T-cell (primary cell): ENCODE data around the gene TMEM222. TPM values are rescaled to one million over a fixed set of nuclear protein-coding genes. Genes with fewer than 3 reads are reported as not detected.

ENCODE experiments used
- ATAC-seq, 4 experiments: fragments of 200-7000 bp in 3 of 4; fragments of 150-1000 bp in 1 of 4; cut with Tn5 transposase; replicated peaks in 1 of 4; 1 replicate in 3 of 4; 2 replicates in 1 of 4; pipeline ENCODE4 v1.10.0; 2021; ENCODE audit warnings: moderate library complexity in 3 of 4, mild to moderate bottlenecking in 2 of 4, moderate number of reproducible peaks in 1 of 4
- CTCF ChIA-PET, 2 donors: fragments of 300-600 bp; sonication (Branson Sonifier 250); formaldehyde crosslinking; loops; one replicate each; lab custom pipeline; 2022; ENCODE audit warnings: antibody characterized with exemption in 2 of 2; lab: Charles Lee
- POLR2A ChIA-PET, 2 donors: fragments of 300-600 bp; sonication (Branson Sonifier 250); formaldehyde crosslinking; loops; one replicate each; lab custom pipeline; 2022; ENCODE audit warnings: antibody characterized with exemption in 2 of 2; lab: Charles Lee
- DNase-seq, 35 experiments: peaks; one replicate each; pipeline versions ENCODE4 v3.0.0 to v3.0.0-alpha.2; 2013 to 2023
- H3K27ac ChIP-seq: one replicate; pipeline ENCODE4 v1.5.1; 2013; ENCODE audit warnings: low read length
- H3K27me3 ChIP-seq, 2 experiments: replicated peaks in 1 of 2; 1 replicate in 1 of 2; 2 replicates in 1 of 2; pipeline versions ENCODE4 v1.6.1 to v1.7.0; 2013; ENCODE audit warnings: low read length in 1 of 2, mixed read lengths in 1 of 2; ENCODE audit not compliant: control insufficient read depth in 2 of 2, insufficient read depth in 2 of 2; ENCODE audit errors: extremely low read depth in 1 of 2
- H3K36me3 ChIP-seq, 2 donors: 1 replicate in 1 of 2; 2 replicates in 1 of 2; pipeline versions ENCODE4 v1.6.1 to v1.7.0; 2013; ENCODE audit warnings: low read length in 1 of 2; ENCODE audit not compliant: control insufficient read depth in 2 of 2, insufficient read depth in 1 of 2; ENCODE audit errors: extremely low read depth in 1 of 2
- H3K4me1 ChIP-seq, 2 experiments: 1 replicate in 1 of 2; 2 replicates in 1 of 2; pipeline versions ENCODE4 v1.6.1 to v1.7.0; 2013; ENCODE audit warnings: low read length in 2 of 2, mixed read lengths in 1 of 2; ENCODE audit not compliant: insufficient read depth in 2 of 2, control insufficient read depth in 1 of 2; ENCODE audit errors: extremely low read depth in 1 of 2
- H3K4me3 ChIP-seq, 2 donors: 1 replicate in 1 of 2; 2 replicates in 1 of 2; pipeline versions ENCODE4 v1.5.1 to v1.7.0; 2013; ENCODE audit warnings: mild to moderate bottlenecking in 2 of 2, low read length in 1 of 2, moderate library complexity in 1 of 2; ENCODE audit not compliant: control insufficient read depth in 1 of 2; ENCODE audit errors: extremely low read depth in 1 of 2
- H3K9me3 ChIP-seq: 2 replicates; pipeline ENCODE4 v1.7.0; 2013
- H3K27ac Mint-ChIP-seq, 2 donors: one replicate each; pipeline ENCODE4 v1.8.0; 2020 to 2021; ENCODE audit warnings: mild to moderate bottlenecking in 2 of 2, mixed read lengths in 2 of 2
- H3K27me3 Mint-ChIP-seq, 2 donors: one replicate each; pipeline ENCODE4 v1.8.0; 2021 to 2022; ENCODE audit warnings: mixed read lengths in 2 of 2
- H3K36me3 Mint-ChIP-seq: one replicate; pipeline ENCODE4 v1.8.0; 2021; ENCODE audit warnings: mixed read lengths
- H3K4me1 Mint-ChIP-seq, 3 donors: one replicate each; pipeline ENCODE4 v1.8.0; 2020 to 2022; ENCODE audit warnings: mixed read lengths in 3 of 3, mild to moderate bottlenecking in 1 of 3
- H3K4me3 Mint-ChIP-seq, 3 donors: one replicate each; pipeline ENCODE4 v1.8.0; 2020 to 2022; ENCODE audit warnings: mild to moderate bottlenecking in 3 of 3, mixed read lengths in 3 of 3, moderate library complexity in 3 of 3
- H3K9me3 Mint-ChIP-seq, 3 donors: one replicate each; pipeline ENCODE4 v1.8.0; 2020 to 2022; ENCODE audit warnings: mixed read lengths in 3 of 3
- WGBS: methylation state at CpG from one replicate; pipeline ENCODE4 v1.1.5; 2013; ENCODE audit warnings: missing lambda C conversion rate; ENCODE audit not compliant: insufficient coverage; 5-methylcytosine and 5-hydroxymethylcytosine counted together
- total RNA-seq, 35 experiments: library from RNA in 6 of 35; stranded (reverse) in 6 of 35; fragments of 120-200 nt in 1 of 35; gene quantifications; one replicate each; pipeline versions ENCODE4 v1.2.1 to v1.2.4 and lab custom pipeline; 2013 to 2026

The TMEM222 gene
- total RNA-seq, 5 donors from 2014 or later (not counting 1 experiment from before 2014, with no cell fraction given), result 25.2 to 48.8 (median 43.7) TPM

DNA sequence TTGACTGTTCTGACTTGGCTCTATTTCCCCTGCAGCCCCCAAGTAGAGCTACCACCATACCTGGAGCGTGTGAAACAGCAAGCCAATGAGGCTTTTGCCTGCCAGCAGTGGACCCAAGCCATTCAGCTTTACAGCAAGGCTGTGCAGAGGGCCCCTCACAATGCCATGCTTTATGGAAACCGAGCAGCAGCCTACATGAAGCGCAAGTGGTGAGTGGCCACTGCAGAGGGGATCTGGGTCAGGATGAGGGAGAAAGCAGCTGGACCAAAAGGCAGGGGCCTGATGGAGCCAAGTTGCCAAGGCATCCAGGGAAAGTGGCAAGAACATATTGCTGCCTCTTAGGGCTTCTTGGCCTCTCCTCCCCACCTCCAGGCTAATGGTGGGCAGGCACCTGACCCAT, 24.1 kb upstream of the TMEM222 start:
- H3K27me3 Mint-ChIP-seq, result no peaks in the 10 kb centered on the region
- no peaks in the 10 kb centered on the region for H3K9me3 ChIP-seq
- peaks cover 0 to 8% of the 10 kb centered on the region in 2 experiments for H3K4me1 ChIP-seq
- H3K4me3 Mint-ChIP-seq, result no peak overlapping the region
- ATAC-seq (no peak), DNase-seq (no peak)
- H3K27ac ChIP-seq, result no peak overlapping the region
- peaks cover 0 to 5% (median 2%) of the 10 kb centered on the region in 3 donors for H3K4me1 Mint-ChIP-seq
- H3K27me3 ChIP-seq, result no peaks in the 10 kb centered on the region
- no peaks in the 10 kb centered on the region for H3K9me3 Mint-ChIP-seq
- peaks cover 33% of the 10 kb centered on the region for H3K36me3 Mint-ChIP-seq
- H3K4me3 ChIP-seq, result no peak overlapping the region
- H3K36me3 ChIP-seq, result peaks cover 14 to 83% of the 10 kb centered on the region in 2 donors
- no peak overlapping the region for H3K27ac Mint-ChIP-seq
- 97% methylated on average over 3 of the region's 3 CpGs for WGBS
- ChIA-PET CTCF (interaction anchor here (0.5 to 7.8 kb wide), 9 partner anchors 10 to 1268 kb away, joined by 3 to 44 read pairs (median 6); partner anchors contain the start of gene WASF2 (in 1 of the 2)), POLR2A (interaction anchor here in 1 of 2 donors (0.5 kb wide), 1 partner anchor 96 kb away, joined by 9 read pairs; no protein-coding TSS in a partner anchor)

DNA sequence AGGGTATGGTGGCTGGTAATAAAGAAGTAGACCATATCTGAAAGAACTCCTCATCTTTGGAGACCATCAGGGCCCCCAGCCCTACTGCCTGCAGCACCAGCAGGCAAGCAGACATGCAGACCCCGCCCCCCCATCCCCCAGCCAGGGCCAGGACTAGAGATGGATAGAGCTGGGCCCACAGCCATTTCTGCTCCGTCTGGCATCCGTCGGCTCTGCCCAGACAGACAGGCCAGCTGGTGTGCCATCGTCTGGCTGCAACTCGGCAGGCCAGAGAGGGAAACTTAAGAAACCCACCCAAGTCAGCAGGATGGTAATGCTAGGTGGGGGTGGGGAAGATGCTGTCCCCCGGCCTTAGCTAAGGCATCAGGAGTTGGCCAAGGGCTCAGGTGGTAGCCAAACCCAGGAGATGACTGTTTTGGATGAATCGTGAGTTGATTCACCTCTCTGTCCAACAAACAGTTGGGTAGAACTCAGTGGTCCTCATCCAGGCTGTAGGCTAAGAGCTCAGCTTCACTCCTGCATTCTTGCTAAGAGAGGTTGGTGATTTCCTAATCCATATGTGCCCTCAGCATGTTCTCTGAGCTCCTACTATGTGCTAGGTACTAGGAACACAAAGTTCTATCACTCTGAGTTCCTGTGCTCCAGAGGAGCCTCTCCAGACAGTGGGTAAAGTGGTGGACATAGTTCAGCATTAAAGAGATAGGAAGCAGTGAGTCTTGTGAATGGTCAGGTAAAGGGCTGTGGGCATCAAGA, 23.2 kb upstream of the TMEM222 start:
- ATAC-seq (no peak), DNase-seq (no peak)
- no peaks in the 10 kb centered on the region for H3K27me3 Mint-ChIP-seq

DNA sequence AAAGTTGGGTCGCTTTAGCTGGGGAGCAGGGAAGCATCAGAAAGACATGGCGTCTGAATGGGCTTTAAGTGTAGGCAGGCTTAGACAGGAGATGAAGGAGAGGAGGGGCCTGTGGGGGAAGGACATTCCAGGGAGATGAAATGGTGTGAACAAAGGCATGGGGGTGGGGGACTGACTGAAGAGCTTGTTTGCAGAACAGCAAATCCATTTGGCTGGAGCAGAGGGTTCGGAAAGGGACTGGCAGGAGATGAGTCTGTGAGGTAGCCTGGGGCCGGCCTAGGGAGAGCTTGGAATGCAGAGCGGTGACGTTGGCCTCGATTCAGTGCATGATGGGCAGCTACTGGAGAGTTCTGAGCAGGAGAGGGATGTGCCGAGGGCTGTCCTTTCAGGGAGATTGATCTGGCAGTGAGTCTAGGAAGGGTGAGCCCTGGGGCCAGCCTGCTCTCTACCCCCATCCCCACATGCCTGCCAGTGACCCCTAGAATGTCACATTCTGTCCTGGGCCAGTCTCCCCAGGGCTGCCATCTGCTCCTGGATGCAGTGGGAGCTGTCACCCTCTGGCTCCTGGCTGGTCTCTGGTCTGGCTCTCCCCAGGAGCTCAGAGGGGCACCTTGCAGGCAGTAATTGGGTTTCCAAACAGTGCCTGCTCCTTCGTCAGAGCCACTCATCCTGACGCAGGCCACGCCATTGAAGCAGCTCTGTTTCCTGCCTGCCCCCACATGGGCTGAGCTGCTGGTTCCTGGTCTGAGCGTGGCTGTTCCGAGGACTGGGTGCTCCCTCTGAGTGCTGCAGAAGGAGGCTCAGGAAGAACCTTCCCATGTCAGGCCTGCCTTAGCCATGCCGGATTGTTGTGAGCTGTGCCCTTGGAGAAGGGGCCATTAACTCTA, 22.3 kb upstream of the TMEM222 start:
- Mint-ChIP-seq H3K4me3 (no peak overlapping the region), H3K4me1 (peaks cover 0 to 5% (median 2%) of the 10 kb centered on the region in 3 donors), H3K36me3 (peaks cover 41% of the 10 kb centered on the region), H3K9me3 (no peaks in the 10 kb centered on the region), H3K27me3 (no peaks in the 10 kb centered on the region), H3K27ac (no peak overlapping the region)
- Histone ChIP-seq H3K4me3 (no peak overlapping the region), H3K27me3 (no peaks in the 10 kb centered on the region), H3K4me1 (peaks cover 0 to 8% of the 10 kb centered on the region in 2 experiments), H3K9me3 (no peaks in the 10 kb centered on the region), H3K36me3 (peaks cover 22 to 85% of the 10 kb centered on the region in 2 donors), H3K27ac (no peak overlapping the region)
- ATAC-seq, result no peak
- WGBS, result 92% methylated on average over 10 of the region's 14 CpGs
- no peak for DNase-seq
- ChIA-PET CTCF (interaction anchor here (0.6 to 7.8 kb wide), 17 partner anchors 9 to 682 kb away, joined by 3 to 44 read pairs (median 4); partner anchors contain the start of gene MAP3K6 (in 1 of the 2)), POLR2A (interaction anchor here in 1 of 2 donors (0.6 kb wide), 1 partner anchor 321 kb away, joined by 19 read pairs; no protein-coding TSS in a partner anchor)

More for the DNA sequence above, 23.2 kb upstream of the TMEM222 start:
- Mint-ChIP-seq H3K4me3 (no peak overlapping the region), H3K27ac (no peak overlapping the region), H3K36me3 (peaks cover 36% of the 10 kb centered on the region), H3K9me3 (no peaks in the 10 kb centered on the region), H3K4me1 (peaks cover 0 to 5% (median 2%) of the 10 kb centered on the region in 3 donors)
- H3K4me3 ChIP-seq, result no peak overlapping the region
- 40% methylated on average over 1 of the region's 8 CpGs for WGBS
- no peaks in the 10 kb centered on the region for H3K27me3 ChIP-seq
- no peak overlapping the region for H3K27ac ChIP-seq
- ChIA-PET POLR2A (no interaction called here), CTCF (interaction anchor here (0.5 to 7.8 kb wide), 15 partner anchors 9 to 285 kb away, joined by 3 to 44 read pairs (median 3); no protein-coding TSS in a partner anchor)
- H3K36me3 ChIP-seq, result peaks cover 17 to 85% of the 10 kb centered on the region in 2 donors
- peaks cover 0 to 8% of the 10 kb centered on the region in 2 experiments for H3K4me1 ChIP-seq
- no peaks in the 10 kb centered on the region for H3K9me3 ChIP-seq

DNA sequence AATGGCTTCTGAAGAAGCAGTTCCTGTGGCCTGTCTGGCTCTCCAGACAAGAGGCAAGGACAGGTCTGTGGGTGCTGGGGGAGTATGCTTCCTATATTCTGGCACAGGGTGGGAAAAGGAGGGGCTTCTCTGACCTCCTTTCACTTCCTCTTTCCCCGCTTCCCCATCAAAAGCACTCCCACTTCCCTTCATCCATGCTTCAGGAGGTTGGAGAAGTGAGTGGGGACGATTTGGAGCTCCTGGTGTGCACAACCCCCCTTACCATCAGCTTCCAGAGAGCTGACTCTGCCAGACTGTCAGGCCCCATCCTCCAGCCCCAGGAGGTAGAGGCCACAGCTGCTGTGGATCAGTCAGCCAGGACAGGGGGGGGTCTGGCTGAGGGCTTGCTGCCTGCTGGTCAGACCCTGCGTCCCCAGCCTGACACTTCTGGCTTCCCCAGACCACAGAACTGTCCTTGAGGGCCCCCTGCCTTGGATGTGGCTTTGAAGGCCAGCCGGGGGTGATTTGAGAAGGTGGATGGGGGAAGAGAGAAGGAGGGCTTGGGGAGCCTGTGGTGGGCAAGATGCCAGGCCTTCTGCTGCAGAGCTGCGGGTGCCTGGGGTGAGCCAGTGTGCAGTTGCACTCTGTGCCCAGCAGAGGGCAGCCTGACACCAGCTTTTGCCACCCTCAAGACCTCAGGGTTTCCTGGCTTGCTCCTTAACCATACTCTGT, 21.5 kb upstream of the TMEM222 start:
- peaks cover 41% of the 10 kb centered on the region for H3K36me3 Mint-ChIP-seq
- peaks cover 0 to 5% (median 2%) of the 10 kb centered on the region in 3 donors for H3K4me1 Mint-ChIP-seq
- Histone ChIP-seq H3K27me3 (no peaks in the 10 kb centered on the region), H3K9me3 (no peaks in the 10 kb centered on the region), H3K27ac (no peak overlapping the region), H3K36me3 (peaks cover 23 to 83% of the 10 kb centered on the region in 2 donors), H3K4me1 (peaks cover 0 to 8% of the 10 kb centered on the region in 2 experiments), H3K4me3 (no peak overlapping the region)
- ATAC-seq, result peak; percentile 83 to 90 (median 88)
- ChIA-PET CTCF (interaction anchor here (0.6 to 7.8 kb wide), 17 partner anchors 9 to 404 kb away, joined by 3 to 44 read pairs (median 4); partner anchors contain the start of gene SLC9A1 (in 1 of the 2)), POLR2A (interaction anchor here in 1 of 2 donors (0.6 kb wide), 1 partner anchor 40 kb away, joined by 3 read pairs; no protein-coding TSS in a partner anchor)
- no peak overlapping the region for H3K27ac Mint-ChIP-seq
- H3K4me3 Mint-ChIP-seq, result no peak overlapping the region
- no peaks in the 10 kb centered on the region for H3K9me3 Mint-ChIP-seq
- 83% methylated on average over 1 of the region's 5 CpGs for WGBS
- no peaks in the 10 kb centered on the region for H3K27me3 Mint-ChIP-seq
- DNase-seq, result peak; percentile 46 to 92 (median 70)

DNA sequence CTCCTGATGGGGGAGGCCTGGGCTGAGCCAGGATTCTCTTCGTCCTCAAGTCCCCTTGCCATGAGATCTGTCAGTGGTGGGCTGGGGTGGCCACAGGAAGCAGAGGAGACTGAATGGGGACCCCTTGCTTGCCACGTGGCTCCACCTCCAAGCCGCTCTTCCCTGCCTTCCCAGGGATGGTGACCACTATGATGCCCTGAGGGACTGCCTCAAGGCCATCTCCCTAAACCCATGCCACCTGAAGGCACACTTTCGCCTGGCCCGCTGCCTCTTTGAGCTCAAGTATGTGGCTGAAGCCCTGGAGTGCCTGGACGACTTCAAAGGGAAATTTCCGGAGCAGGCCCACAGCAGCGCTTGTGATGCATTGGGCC, 20.9 kb upstream of the TMEM222 start:
- Histone ChIP-seq H3K4me1 (peaks cover 0 to 8% of the 10 kb centered on the region in 2 experiments), H3K4me3 (no peak overlapping the region), H3K27ac (no peak overlapping the region), H3K9me3 (no peaks in the 10 kb centered on the region), H3K36me3 (peaks cover 26 to 86% of the 10 kb centered on the region in 2 donors), H3K27me3 (no peaks in the 10 kb centered on the region)
- H3K9me3 Mint-ChIP-seq, result no peaks in the 10 kb centered on the region
- DNase-seq (no peak), ATAC-seq (no peak)
- H3K36me3 Mint-ChIP-seq, result peaks cover 40% of the 10 kb centered on the region
- no peak overlapping the region for H3K4me3 Mint-ChIP-seq
- 75% methylated on average over 4 of the region's 8 CpGs for WGBS
- ChIA-PET POLR2A (interaction anchor here in 1 of 2 donors (0.6 kb wide), 1 partner anchor 40 kb away, joined by 3 read pairs; no protein-coding TSS in a partner anchor), CTCF (interaction anchor here (0.6 to 7.8 kb wide), 19 partner anchors 10 to 404 kb away, joined by 3 to 44 read pairs (median 4); partner anchors contain the start of genes CD164L2 (in 1 of the 2) and SLC9A1 (in 1 of the 2))
- peaks cover 0 to 5% (median 2%) of the 10 kb centered on the region in 3 donors for H3K4me1 Mint-ChIP-seq
- H3K27me3 Mint-ChIP-seq, result no peaks in the 10 kb centered on the region
- no peak overlapping the region for H3K27ac Mint-ChIP-seq
